Mucosa of gallbladder (tissue), 1 donor: ENCODE measurements around the gene KCNS3. TPM values are rescaled to one million over a fixed set of nuclear protein-coding genes. Genes with fewer than 3 reads are reported as not detected.
"Not testable (repeated sequence)": the region's sequence is repeated elsewhere in the genome, so short reads cannot be mapped to it uniquely, and the experiment has no call there.

Experiments used
- DNase-seq: peaks from one replicate; pipeline ENCODE4 v3.0.0-alpha.2; 2020; ENCODE audit warnings: low spot score
- total RNA-seq: library from RNA; stranded (reverse); gene quantifications from one replicate; pipeline ENCODE4 v1.2.1, GENCODE V29; 2021
- donor health status: DM: no; HTN: no; CAD: no.

Gene KCNS3
- total RNA-seq, 1 donor from 2014 or later, result 6.5 TPM

DNA sequence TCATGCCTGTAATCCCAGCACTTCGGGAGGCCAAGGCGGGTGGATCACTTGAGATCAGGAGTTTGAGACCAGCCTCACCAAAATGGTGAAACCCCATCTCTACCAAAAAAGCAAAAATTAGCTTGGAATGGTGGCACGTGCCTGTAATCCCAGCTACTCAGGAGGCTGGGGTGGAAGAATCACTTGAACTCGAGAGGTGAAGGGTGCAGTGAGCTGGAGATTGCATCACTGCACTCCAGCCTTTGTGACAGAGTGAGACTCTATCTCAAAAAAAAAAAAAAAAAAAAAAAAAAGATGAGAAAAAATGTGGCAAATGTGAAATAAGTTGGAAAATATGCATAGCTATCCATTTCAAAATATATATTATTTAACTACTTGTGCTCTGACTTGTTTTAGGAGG is 65.0 kb downstream of the KCNS3 start:
- no peak for DNase-seq

DNA sequence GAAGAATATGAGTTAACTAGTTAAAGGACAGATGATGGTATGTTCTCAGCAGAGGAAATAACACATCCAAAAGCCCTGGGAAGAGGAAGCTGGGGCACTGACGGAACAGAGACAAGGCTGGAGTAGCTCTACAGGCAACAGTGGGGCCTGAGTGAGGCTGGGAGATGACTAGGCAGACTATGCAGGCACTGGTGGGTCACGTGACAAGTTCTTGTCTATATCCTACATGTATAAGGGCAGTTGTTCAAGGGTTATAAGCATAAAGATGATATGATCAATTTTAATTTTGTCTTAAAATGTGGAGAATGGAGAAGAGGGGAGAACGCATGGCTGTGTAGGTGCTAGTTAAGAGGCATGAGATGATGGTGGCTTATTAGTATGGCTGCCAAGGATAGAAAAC is 68.6 kb downstream of the KCNS3 start:
- no peak for DNase-seq

DNA sequence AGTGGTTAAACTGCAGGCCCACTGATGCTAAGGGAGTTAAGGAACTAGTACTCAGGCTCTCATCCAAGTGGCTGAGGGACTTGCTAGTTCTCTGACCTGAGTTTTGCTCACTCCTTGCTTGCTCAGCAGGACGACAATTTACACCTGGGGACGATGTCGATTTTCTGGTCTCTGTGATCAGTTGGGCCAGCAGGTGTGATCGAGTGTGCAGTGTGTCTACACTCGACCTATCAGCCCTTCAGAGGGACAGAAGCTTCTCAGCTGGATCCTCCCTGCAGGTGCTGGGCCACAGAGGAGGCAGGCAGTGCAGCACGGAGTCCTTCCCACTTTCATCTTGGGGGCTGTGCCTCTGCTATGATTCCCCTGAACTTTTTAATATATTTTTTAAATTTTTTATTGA is 71.5 kb downstream of the KCNS3 start:
- DNase-seq, result no peak

DNA sequence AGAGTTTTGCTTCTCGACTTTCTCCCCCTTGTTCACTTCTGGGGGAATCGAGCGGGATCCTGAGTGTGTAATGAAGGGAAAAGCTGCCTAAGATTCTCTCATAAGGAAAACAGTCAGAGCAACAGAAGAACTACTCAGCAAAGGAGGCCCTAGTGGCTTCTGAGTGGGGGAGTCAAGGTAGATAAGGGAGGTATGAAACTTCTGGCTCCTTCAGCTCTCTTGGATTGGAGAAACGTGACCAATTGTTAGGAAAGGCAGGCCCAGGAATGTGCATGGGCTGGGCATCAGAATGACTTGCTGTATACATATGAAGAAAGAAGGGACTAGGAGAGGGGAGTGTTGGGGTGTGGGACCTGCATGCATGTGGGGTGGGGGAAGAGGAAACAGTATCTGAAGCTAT is 73.1 kb downstream of the KCNS3 start:
- DNase-seq, result no peak

DNA sequence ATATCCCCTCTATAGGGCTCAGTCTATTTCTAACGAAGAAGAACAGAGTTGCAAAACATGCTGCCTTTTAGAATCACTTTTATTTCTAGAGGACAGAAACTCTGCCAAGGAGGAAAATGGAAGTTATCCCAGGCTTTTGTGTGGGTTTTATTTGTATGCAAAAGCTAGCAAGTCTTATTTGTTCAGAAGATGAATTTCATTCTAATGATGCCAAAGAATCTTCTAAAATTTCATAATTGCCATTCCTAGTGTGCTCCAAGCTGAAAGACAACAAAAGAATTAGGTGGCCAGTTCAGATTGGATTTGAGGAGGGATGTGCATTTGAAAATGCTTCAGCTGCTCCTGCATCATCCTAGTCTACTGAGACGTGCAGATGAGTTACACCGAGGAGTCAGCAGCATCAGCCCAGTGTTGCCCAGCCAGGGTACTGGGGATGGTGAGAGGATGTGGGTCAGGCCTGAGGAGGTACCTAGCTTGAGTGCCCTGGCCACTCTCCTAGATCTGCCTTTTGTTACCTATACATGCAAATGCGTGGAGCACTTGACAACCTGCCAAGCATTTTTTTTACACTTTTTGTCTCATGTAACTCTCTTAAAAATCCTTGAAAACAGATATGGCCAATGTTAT is 80.1 kb downstream of the KCNS3 start:
- DNase-seq, result no peak

DNA sequence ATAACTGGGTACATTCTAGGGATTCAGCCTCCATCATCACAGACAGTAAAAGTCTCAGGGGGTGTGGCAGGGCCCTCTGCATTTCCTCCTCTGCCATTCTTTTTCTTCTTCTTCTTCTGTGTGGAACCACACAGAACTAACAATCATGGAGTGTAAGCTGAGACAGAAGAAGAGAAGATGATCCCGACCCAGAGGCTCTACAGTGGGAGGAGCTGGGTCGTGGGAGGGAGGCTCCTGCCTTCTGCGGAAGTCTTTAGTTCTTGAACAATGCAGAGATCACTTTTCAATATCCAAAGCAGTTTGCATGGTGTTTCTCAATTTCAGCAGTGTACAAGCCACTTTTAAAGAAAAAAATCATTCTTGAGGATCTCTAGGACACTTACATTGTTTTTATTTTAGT is 80.9 kb downstream of the KCNS3 start:
- no peak for DNase-seq

DNA sequence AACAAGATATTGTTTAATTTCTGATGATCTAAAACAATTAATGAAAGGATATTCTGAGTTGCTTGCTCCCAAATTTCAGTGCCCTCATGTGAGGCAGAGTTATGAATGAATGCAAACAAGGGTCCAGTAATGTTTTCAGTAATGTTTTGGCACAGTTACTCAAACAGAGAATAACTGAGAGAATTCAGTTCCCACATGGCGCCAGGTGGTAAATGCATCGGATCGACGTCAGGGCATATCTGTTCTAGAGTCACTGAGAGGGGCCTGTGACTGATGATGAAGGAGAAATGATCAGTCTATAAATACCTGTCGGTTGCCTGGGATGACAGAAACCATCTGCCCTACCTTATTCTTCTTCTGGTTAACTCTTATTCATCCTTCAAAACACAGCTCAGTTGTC is 81.4 kb downstream of the KCNS3 start:
- no peak for DNase-seq

DNA sequence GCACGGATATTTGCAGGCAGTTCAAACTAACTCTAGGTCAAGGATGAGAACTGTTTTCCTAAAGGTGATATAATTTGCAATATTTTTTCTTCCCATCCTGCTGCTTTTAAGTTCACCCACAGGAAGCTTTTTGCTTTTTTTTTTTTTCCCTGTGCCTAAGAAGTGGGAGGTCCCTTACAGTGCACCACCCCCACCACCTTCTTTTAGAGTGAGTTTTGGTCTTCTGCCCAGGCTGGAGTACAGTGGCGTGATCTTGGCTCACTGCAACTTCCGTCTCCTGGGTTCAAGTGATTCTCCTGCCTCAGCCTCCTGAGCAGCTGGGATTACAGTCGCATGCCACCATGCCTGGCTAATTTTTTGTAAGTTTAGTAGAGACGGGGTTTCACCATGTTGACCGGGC is 82.5 kb downstream of the KCNS3 start:
- DNase-seq, result no peak

DNA sequence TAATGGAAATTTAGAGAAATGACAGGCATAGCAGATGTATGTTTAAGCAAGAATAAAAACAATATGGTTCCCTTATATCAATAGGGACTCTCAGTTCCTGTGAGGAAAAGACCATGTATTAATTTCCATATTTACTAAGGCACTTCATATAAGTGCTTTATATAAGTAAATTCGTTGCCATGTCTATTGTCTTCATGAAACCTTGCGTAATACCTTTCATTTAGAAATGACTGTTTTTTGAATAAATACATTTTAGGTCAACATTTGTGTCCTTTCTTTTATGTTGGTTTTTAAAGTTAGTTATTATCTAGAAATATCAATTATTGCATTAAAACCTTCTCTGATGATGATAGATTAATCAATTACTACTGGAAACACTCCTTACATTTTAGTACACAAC is 83.3 kb downstream of the KCNS3 start:
- DNase-seq, result no peak

DNA sequence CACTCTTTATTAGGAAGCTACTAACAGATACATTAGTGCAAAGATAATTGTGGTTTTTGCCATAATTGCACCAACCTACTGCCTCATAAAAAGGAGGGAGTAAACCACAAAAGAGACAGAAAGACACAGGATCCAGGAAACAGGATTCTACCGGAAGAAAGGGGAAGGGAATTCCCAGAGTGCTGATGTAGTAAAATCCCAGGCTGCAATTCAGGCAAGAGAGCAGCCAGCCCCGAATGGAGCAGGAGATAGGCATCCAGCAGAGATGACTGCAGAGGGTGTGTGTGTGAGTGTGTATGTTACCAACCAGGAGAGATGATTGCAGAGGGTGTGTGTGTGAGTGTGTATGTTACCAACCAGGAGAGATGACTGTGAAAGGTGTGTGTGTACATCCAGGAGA is 84.4 kb downstream of the KCNS3 start:
- no peak for DNase-seq

DNA sequence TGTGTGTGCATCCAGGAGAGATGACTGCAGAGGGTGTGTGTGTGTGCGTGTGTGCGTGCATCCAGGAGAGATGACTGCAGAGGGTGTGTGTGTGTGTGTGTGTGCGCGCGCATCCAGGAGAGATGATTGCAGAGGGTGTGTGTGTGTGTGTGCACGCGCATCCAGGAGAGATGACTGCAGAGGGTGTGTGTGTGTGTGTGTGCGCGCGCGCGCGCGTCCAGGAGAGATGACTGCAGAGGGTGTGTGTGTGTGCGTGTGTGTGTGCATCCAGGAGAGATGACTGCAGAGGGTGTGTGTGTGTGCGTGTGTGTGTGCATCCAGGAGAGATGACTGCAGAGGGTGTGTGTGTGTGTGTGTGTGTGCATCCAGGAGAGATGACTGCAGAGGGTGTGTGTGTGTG is 85.1 kb downstream of the KCNS3 start:
- not testable (repeated sequence) for DNase-seq

DNA sequence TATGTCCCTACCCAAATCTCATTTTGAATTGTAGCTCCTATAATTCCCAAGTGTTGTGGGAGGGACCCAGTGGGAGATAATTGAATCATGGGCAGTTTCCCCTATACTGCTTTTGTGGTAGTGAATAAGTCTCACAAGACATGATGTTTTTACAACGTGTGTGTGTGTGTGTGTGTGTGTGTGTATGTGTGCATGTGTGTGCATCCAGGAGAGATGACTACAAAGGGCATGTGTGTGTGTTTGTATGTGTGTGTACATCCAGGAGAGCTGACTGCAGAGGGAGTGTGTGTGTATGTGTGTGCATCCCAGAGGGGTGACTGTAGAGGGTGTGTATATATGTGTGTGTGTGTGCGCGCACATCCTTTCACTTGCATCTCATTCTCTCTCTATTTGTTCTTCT is 86.7 kb downstream of the KCNS3 start:
- DNase-seq, result no peak

DNA sequence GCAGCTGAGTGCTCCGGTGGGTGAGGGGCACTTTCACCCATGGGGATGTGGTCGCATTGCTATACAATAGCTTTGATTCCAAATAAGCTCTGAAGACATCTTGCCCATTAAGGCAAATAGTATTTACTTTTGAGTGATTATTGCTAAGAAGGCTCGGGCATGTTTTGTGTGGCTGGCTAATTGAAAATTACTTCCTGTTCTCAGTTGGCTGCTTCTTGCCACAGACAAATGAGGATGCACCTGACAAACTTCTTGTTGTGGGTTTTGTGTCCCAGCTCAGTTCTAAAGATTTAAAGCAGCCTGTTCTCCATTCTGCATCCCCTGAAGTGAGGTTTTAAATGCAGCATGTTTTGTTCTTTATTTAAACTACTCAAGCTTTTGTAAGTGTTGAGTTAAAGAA is 88.3 kb downstream of the KCNS3 start:
- no peak for DNase-seq

DNA sequence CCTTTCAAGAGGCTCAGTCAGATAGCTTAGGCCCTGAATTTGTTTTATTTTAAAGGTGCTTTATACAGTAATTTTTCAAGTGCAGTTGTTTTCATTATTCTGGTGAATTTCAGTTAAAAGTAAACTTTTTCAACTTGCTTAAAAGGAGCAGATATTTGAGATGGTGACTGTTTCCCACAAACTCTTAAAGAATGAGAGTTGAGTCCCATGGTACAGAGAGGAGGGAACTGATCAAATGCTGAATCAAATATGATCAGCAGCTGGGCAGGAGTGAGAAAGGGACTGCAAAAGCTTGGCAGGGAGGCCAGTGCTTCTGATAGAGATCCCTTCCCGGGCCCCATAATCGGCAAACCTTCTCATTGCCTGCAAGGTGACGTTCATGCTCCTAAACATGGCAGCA is 91.2 kb downstream of the KCNS3 start:
- no peak for DNase-seq

DNA sequence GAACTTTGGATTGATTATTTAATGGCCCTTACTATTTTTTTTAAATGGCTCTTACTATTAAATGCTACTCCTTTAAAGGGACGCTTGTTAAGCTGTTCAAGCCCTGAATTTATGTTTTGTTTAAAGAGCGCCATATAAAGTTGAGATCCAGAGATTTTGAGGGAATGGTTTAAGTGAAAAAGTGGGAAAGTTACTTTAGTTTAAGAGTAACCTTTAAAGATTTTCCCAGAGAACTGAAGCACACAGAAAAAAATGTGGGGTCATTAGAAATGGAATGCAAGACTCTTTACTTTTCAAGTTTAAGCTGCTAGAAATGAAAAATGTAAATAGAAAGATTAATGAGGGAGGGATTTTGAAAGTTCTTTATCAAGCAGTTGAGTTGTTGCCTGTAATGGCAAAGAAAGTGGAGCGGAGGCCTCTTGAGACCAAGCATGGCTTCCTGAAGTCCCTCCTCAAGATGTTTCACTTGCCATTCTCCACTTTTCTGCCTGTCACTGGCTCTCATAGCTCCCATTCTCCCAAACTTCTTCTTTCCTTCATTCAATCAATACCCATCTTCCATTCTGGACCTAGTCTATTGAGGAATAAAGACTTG is 93.2 kb downstream of the KCNS3 start:
- no peak for DNase-seq

DNA sequence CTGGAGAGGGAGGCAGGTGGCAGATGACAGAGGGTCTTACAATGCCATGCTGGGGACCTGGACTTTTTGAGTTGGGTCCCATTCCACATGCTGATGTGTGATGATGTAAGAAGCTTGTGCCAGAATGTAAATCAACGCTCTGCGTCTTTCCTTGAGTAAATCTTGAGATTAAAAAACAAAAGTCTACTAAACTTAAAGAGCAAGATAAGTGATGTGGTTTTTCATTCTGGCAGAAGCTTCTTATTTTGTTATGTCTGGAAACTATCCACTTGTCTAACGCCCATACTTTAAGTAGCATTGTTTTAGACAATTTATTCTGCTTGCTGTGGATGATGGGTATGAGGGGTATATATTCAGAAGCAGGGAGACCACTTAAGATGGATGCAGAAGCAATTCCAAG is 94.5 kb downstream of the KCNS3 start:
- no peak for DNase-seq

DNA sequence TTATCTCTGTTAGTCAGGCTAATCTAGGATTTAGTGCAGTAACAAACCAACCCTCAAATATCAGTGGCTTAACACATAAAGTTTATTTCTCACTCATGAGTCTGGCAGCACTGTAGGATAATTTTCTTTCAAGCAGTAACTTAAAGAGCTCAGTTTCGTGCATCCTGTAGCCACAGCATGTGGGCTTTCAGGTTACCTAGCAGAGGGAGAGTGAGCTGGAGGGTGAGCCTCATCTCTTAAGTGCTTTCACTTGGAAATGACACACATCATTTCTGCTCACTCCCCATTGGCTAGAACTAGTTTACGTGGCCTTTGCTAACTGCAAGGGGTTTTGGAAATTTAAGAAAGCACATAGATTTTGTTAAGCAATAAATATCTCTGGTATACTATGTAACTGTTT is 96.9 kb downstream of the KCNS3 start:
- DNase-seq, result no peak

DNA sequence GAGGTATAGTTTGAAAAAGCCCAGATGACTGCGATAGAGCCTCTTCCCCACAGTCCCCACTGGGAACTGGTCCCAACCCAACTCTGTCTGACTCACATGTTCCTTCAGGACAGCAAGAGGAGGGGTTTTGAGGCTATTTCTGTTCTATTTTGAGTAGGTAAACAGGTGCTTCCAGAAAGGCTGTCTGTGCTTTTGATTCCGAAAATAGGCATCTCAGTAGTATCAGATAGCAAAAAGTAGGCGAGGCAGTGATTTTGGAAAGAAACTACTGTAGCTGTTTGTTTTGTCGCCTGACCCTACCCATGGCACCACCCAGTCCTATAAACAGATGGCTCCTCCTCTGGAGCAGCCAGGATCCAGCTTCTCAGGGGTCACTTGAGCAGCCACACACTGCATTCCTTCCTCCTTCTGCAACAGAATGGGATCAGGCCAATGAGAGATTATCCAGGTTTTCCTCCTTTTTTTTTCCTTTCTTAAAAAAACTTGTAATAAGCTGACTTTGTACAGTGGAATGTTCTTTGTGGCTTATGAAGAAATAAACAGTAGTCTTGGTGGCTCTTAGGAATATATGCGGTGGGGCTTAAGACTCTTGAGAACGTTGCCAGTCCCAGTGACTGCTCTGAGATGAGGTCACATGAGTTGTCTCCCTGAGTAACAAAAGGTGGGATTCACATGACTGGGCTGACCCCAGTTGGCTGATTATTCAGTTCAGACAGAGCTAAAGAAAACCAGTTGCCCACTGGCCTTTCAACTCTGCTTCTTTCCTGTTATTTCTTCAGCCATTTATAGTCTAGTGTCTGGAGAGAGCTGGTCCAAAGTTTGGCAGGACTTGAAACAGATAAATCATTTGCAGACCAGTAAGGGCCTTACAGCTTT is 98.6 kb downstream of the KCNS3 start:
- peak; percentile 60 for DNase-seq

DNA sequence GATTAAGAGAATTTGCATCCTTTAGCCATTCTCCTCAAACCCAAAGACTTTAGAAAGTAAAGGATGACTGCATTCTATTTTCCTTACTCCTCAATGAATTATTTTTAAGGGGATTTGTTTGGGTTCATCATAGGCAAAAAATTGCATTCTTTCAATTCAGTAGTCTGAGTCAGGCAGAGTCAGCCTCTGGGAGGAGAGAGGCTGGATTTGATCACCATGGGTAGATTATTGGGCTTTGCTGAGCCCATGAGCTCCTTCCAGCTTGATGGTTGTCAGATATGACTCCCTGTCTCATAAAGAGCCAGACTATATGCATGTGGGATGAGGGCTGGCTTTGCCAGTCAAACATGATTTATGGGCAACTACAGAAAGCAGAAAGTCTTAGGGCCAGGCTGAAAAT is 101.2 kb downstream of the KCNS3 start:
- no peak for DNase-seq

DNA sequence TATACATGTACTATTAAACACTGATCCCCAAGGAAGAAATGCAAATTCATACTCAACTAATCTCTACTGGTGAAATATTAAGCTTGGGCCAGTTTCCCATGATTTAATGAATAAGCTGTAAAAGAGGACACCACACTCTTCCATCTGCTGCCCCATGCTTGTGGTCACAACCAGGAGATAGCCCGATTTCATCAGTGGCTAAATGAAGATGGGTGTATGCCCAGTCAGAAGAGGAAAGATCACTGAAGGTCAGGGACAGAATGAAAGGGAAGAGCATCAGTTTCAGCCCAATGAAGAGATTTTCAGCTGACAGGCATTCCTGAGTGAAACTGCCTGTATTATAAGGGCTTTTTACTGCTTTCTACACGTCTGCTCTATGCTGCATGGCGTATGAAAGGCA is 103.5 kb downstream of the KCNS3 start:
- DNase-seq, result no peak
